Measurements from ENCODE around the gene SMG6. TPM values are rescaled to one million over a fixed set of nuclear protein-coding genes. Genes with fewer than 3 reads are reported as not detected.

SMG6 gene
- total and polyA plus RNA-seq, 2 experiments from 2014 or later: 16.8 to 63.1 TPM

GRCh38 chr17:2186937-2187336 lies 116.6 kb downstream of the SMG6 start:
- in situ Hi-C loops (cut with MboI): no loop called here
- H3K4me1 ChIP-seq (ENCODE audit: insufficient read depth): peaks cover 27% of the 10 kb centered on the region
- peaks cover 9% of the 10 kb centered on the region; the same call in 1 of the 2 replicates for H3K79me2 ChIP-seq (ENCODE audit: insufficient read depth)
- no peak overlapping the region for H3K9ac ChIP-seq
- H3F3A ChIP-seq (ENCODE audit: insufficient read depth): peaks cover 32% of the 10 kb centered on the region
- TF ChIP-seq EZH2phosphoT487 (IDR thresholded peaks at IDR 0.05; ENCODE audit: insufficient read depth, low read depth) (no peak), EZH2 (IDR thresholded peaks at IDR 0.05; ENCODE audit: insufficient read depth, poor library complexity, severe bottlenecking) (no peak)
- no peak overlapping the region for H3K4me2 ChIP-seq (ENCODE audit: unreplicated experiment)
- H4K20me1 ChIP-seq (ENCODE audit: insufficient read depth): no peaks in the 10 kb centered on the region
- 89 to 97% methylated on average over 4 of the region's 4 CpGs for WGBS, 2 experiments (ENCODE audit: low coverage in 1 of 2, low lambda C conversion rate in 2 of 2, missing lambda C conversion rate in 2 of 2)
- H2AFZ ChIP-seq: no peak overlapping the region
- H3K36me3 ChIP-seq (ENCODE audit: low read depth): no peaks in the 10 kb centered on the region; the same call in 1 of the 2 replicates
- no peaks in the 10 kb centered on the region for H3K27me3 ChIP-seq (replicated peaks; ENCODE audit: insufficient read depth)
- DNase-seq: no peak
- H3K9me2 ChIP-seq (ENCODE audit: insufficient read depth): no peaks in the 10 kb centered on the region
- H3K4me3 ChIP-seq: no peak overlapping the region
- no peaks in the 10 kb centered on the region for H3K9me3 ChIP-seq (ENCODE audit: low read depth)
- no peak overlapping the region for H3K27ac ChIP-seq

- 88 to 90% methylated on average over 19 of the region's 19 CpGs for WGBS, 2 experiments (ENCODE audit: low coverage in 1 of 2, low lambda C conversion rate in 2 of 2, missing lambda C conversion rate in 2 of 2)
- in situ Hi-C loops (cut with MboI): no loop called here
These were observed 118.3 kb downstream of the SMG6 start for GRCh38 chr17:2184993-2185931.

GRCh38 chr17:2183346-2183745 lies 120.2 kb downstream of the SMG6 start:
- H3K4me2 ChIP-seq (ENCODE audit: unreplicated experiment): no peak overlapping the region
- no peak for TF ChIP-seq EZH2phosphoT487 (IDR thresholded peaks at IDR 0.05; ENCODE audit: insufficient read depth, low read depth)
- TF ChIP-seq EZH2 (IDR thresholded peaks at IDR 0.05; ENCODE audit: insufficient read depth, poor library complexity, severe bottlenecking): no peak
- H4K20me1 ChIP-seq (ENCODE audit: insufficient read depth): no peaks in the 10 kb centered on the region
- peaks cover 43% of the 10 kb centered on the region for H3K4me1 ChIP-seq (ENCODE audit: insufficient read depth)
- WGBS, 2 experiments (ENCODE audit: low coverage in 1 of 2, low lambda C conversion rate in 2 of 2, missing lambda C conversion rate in 2 of 2): 63 to 71% methylated on average over 5 of the region's 5 CpGs
- no peak overlapping the region for H3K27ac ChIP-seq
- no peaks in the 10 kb centered on the region for H3K9me2 ChIP-seq (ENCODE audit: insufficient read depth)
- no peaks in the 10 kb centered on the region; the same call in 1 of the 2 replicates for H3K36me3 ChIP-seq (ENCODE audit: low read depth)
- in situ Hi-C loops (cut with MboI): no loop called here
- no peaks in the 10 kb centered on the region for H3K27me3 ChIP-seq (replicated peaks; ENCODE audit: insufficient read depth)
- no peaks in the 10 kb centered on the region for H3K9me3 ChIP-seq (ENCODE audit: low read depth)
- H3K4me3 ChIP-seq: no peak overlapping the region
- 0 out of 2 replicates have a peak overlapping the region, but pooled peaks have one; percentile 17 for H3K9ac ChIP-seq
- DNase-seq: peak; percentile 43
- peaks cover 31% of the 10 kb centered on the region for H3F3A ChIP-seq (ENCODE audit: insufficient read depth)
- H3K79me2 ChIP-seq (ENCODE audit: insufficient read depth): no peaks in the 10 kb centered on the region; the same call in 1 of the 2 replicates
- no peak overlapping the region for H2AFZ ChIP-seq

More at GRCh38 chr17:2184993-2185931, 118.3 kb downstream of the SMG6 start:
- Histone ChIP-seq H4K20me1 (ENCODE audit: insufficient read depth) (no peaks in the 10 kb centered on the region), H3F3A (ENCODE audit: insufficient read depth) (peaks cover 36% of the 10 kb centered on the region), H3K79me2 (ENCODE audit: insufficient read depth) (peaks cover 3% of the 10 kb centered on the region; the same call in 1 of the 2 replicates), H3K4me3 (no peak overlapping the region), H3K27me3 (replicated peaks; ENCODE audit: insufficient read depth) (no peaks in the 10 kb centered on the region), H2AFZ (no peak overlapping the region), H3K4me2 (ENCODE audit: unreplicated experiment) (no peak overlapping the region), H3K27ac (no peak overlapping the region), H3K9ac (no peak overlapping the region), H3K9me3 (ENCODE audit: low read depth) (no peaks in the 10 kb centered on the region), H3K9me2 (ENCODE audit: insufficient read depth) (no peaks in the 10 kb centered on the region), H3K36me3 (ENCODE audit: low read depth) (no peaks in the 10 kb centered on the region; the same call in 1 of the 2 replicates), H3K4me1 (ENCODE audit: insufficient read depth) (peaks cover 40% of the 10 kb centered on the region)
- DNase-seq: no peak
- TF ChIP-seq EZH2 (IDR thresholded peaks at IDR 0.05; ENCODE audit: insufficient read depth, poor library complexity, severe bottlenecking) (no peak), EZH2phosphoT487 (IDR thresholded peaks at IDR 0.05; ENCODE audit: insufficient read depth, low read depth) (no peak)

- H3K4me1 ChIP-seq (ENCODE audit: insufficient read depth): peaks cover 51% of the 10 kb centered on the region
- H4K20me1 ChIP-seq (ENCODE audit: insufficient read depth): no peaks in the 10 kb centered on the region
- WGBS, 2 experiments (ENCODE audit: low coverage in 1 of 2, low lambda C conversion rate in 2 of 2, missing lambda C conversion rate in 2 of 2): 32 to 43% methylated on average over 8 of the region's 8 CpGs
- H3K36me3 ChIP-seq (ENCODE audit: low read depth): no peaks in the 10 kb centered on the region
- H3K79me2 ChIP-seq (ENCODE audit: insufficient read depth): peaks cover 4% of the 10 kb centered on the region; the same call in 1 of the 2 replicates
- H3K9ac ChIP-seq: peak overlapping the region; percentile 76
- peak overlapping the region; percentile 25; the same call in 1 of the 2 replicates for H3K4me3 ChIP-seq
- H2AFZ ChIP-seq: 0 out of 2 replicates have a peak overlapping the region, but pooled peaks have one; percentile 6
- TF ChIP-seq EZH2 (IDR thresholded peaks at IDR 0.05; ENCODE audit: insufficient read depth, poor library complexity, severe bottlenecking) (no peak), EZH2phosphoT487 (IDR thresholded peaks at IDR 0.05; ENCODE audit: insufficient read depth, low read depth) (no peak)
- peaks cover 31% of the 10 kb centered on the region for H3F3A ChIP-seq (ENCODE audit: insufficient read depth)
- H3K9me3 ChIP-seq (ENCODE audit: low read depth): no peaks in the 10 kb centered on the region
- no peaks in the 10 kb centered on the region for H3K27me3 ChIP-seq (replicated peaks; ENCODE audit: insufficient read depth)
- H3K9me2 ChIP-seq (ENCODE audit: insufficient read depth): no peaks in the 10 kb centered on the region
- in situ Hi-C loops (cut with MboI): no loop called here
- peak overlapping the region; percentile 95 for H3K27ac ChIP-seq
- DNase-seq: peak; percentile 19
- H3K4me2 ChIP-seq (ENCODE audit: unreplicated experiment): peak overlapping the region; percentile 74
These were observed 121.6 kb downstream of the SMG6 start for GRCh38 chr17:2181897-2182448.
